Measurements from ENCODE around the gene ARHGAP40.

Gene ARHGAP40

GRCh38 chr20:38676576-38676975 is 75.0 kb downstream of the ARHGAP40 start:
- DNase-seq (ENCODE audit: low read depth, low spot score) = no peak

- peak; percentile 72 for DNase-seq (ENCODE audit: low read depth, low spot score)
Measured at GRCh38 chr20:38680500-38681306, 79.1 kb downstream of the ARHGAP40 start.

GRCh38 chr20:38685271-38685670 is 83.7 kb downstream of the ARHGAP40 start:
- no peak for DNase-seq (ENCODE audit: low read depth, low spot score)

GRCh38 chr20:38685853-38686473 is 84.4 kb downstream of the ARHGAP40 start:
- peak; percentile 81 for DNase-seq (ENCODE audit: low read depth, low spot score)

- DNase-seq (ENCODE audit: low read depth, low spot score) = peak; percentile 88
Measured at GRCh38 chr20:38692436-38693411, 91.1 kb downstream of the ARHGAP40 start.

GRCh38 chr20:38697306-38697705 is 95.7 kb downstream of the ARHGAP40 start:
- DNase-seq (ENCODE audit: low read depth, low spot score) = no peak

GRCh38 chr20:38698541-38698940 is 96.9 kb downstream of the ARHGAP40 start:
- no peak for DNase-seq (ENCODE audit: low read depth, low spot score)

- DNase-seq (ENCODE audit: low read depth, low spot score) = no peak
Measured at GRCh38 chr20:38700141-38700540, 98.5 kb downstream of the ARHGAP40 start.

Measured in astrocyte of the hippocampus (primary cell).